Thyroid gland (tissue), 4 donors: ENCODE data around the gene PRRC1.

Experiments used
- CTCF ChIP-seq, 6 experiments: fragments of 200-600 bp in 3 of 6; fragments of 450-650 bp in 3 of 6; sonication (generic) in 3 of 6; IDR thresholded peaks; one replicate each; pipeline ENCODE4 v1.5.1; 2016 to 2019; ENCODE audit warnings: antibody characterized with exemption in 6 of 6, mild to moderate bottlenecking in 2 of 6, inconsistent platforms in 1 of 6, moderate library complexity in 1 of 6
- POLR2A ChIP-seq, 2 donors: fragments of 450-650 bp; IDR thresholded peaks; one replicate each; pipeline ENCODE4 v1.6.1; 2017; ENCODE audit warnings: antibody characterized with exemption in 2 of 2, mild to moderate bottlenecking in 2 of 2, moderate library complexity in 1 of 2

- no peak for TF ChIP-seq CTCF (IDR thresholded peaks at IDR 0.05)
- TF ChIP-seq POLR2A (IDR thresholded peaks at IDR 0.05): no peak
Measured at GRCh38 chr5:127563136-127563535, 45.7 kb downstream of the PRRC1 start.
